GM19099 (cell line): ENCODE data around the gene HDAC4.

Experiments used
- POLR2A ChIP-seq: IDR thresholded peaks from 3 replicates; pipeline ENCODE4 v1.6.1; 2011; ENCODE audit warnings: low read depth; ENCODE audit not compliant: insufficient read length; ENCODE audit errors: extremely low read depth

HDAC4 gene

DNA sequence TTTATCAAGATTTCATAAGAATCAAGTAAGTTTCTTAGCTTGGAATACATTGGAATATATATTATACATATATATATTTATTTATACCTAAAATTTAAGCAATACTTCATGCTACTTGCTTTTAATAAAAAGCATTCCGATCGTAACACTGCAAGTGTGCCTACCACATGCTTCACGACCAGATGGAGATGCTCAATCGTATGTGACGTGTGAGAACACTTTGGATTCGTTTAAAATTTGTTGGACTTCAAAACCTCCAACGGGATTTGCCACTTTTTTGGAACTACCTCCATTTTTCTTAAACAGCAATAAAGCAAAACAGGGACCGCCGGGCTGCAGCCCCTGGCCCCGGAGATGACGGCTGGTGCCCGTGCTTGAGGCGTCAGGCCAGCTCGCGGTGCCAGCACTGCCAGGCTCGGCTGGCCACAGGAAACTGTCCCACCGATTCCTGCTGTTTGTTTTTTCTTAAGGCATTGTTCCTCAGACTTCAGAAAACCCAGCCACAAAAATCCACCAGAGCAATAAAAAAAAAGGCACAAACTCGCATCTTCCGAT, 348.9 kb downstream of the HDAC4 start:
- no peak for TF ChIP-seq POLR2A

DNA sequence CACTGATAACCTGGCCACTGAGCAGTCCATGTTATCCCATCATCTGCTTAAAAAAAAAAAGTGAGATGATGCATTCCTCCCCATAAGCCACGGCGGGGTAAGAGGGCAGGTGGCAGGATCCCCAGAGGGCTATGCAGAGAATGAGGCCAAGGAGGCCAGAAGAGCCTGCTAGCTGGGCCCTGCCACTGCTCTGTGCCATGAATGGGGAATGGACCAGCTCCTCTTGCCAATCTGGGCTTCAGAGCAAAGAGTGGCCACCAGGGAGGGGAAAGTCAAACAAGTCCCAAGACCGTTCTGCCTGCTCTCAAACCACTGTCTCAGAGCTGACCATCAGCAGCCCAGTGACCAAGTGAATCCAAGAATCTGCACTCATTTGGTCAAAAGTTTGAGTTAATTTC, 350.6 kb downstream of the HDAC4 start:
- no peak for TF ChIP-seq POLR2A

DNA sequence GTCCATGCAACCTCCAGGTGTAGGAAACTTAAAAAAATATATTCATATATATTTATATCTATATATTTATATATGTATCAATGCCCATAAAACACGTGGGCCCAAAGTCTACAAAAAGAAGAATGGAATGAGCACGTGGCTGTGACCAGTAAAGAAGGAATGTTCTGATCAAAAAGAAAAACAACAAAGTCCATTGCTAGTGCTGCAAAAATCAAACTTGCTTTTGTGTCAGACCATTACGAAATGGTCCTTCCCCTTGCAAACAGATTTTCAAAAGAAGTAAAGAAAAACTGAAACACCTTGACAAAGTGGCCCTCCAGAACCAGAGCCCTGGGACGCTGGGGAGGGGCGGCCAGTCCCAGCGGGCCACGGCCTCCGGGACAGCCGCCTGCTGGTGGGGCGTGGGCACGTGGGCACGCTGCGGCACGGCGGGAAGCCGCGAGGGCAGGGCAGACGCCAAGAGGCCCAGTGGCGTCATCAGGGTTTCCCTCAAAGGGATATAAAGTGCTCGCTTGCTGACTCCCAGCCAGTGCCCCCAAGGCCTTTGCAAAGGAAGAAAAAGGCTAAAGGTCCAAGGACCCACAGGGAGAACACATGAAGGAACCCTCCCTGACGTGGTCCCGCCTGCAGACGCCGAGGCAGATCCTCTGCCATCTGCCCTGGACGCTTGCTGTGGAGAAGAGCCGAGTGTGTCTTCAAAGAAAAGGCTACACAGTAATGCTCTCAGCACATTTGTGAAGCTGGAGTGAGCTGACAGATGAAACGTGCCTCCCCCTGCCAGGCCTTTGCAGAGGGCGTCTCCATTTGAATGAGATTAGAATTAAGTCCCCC, 351.2 kb downstream of the HDAC4 start:
- TF ChIP-seq POLR2A = no peak

DNA sequence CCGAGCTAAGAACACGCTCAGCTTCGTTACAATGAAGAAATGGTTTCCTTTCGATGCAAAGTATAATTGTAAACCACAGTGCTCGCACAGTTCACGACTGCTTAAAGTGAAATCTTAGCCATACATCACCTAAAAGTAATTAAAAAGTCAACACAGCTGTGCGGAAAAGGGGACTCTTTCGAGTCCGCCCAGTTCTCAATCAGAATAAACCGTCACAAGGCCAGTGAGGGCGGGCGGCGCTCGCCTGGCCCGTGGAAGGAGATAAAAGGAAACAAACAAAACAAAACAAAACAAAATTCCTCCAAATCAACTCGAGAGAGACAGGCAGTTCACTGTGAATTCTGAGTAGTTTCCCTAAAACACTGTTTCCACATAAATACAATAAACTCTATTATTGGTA, 352.1 kb downstream of the HDAC4 start:
- TF ChIP-seq POLR2A = no peak

DNA sequence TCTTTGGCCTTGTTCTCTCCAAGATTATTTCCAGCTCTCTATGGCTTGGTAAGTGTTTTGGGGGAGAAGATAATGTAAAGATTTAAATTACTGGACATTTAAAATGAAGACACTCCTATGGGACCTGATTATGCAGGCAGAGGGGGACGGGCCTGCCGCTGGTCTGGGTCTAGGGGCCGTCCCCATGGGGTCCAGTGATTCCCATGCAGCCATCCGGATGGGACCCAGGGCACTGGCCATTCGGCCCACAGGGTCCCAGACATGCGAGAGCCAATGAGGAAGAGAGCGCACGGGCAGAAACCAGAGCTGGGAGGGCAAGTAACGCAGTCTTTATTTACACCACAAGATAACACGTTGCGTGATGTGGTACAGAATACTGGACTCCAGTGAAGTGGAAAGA, 353.0 kb downstream of the HDAC4 start:
- no peak for TF ChIP-seq POLR2A

DNA sequence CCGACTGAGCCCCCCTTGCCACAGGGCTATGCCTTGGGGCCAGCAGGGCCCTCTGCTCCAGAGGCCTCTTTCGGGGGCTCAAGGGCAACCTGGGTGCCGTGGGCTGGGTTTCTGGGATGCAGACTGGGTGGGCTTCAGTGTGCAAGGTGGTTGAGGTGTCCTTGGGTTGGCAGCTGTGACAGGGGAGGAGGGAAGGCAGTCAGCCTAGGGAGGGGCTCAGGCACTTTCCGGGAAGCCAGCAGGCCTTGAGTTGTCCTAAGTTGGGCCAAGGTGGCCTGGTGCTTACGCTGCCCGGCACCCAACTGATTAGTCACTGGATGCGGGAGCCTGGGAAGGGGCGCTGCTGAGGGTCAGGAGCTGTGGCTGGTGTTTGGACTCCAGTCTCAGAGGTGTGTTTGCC, 353.4 kb downstream of the HDAC4 start:
- no peak for TF ChIP-seq POLR2A

DNA sequence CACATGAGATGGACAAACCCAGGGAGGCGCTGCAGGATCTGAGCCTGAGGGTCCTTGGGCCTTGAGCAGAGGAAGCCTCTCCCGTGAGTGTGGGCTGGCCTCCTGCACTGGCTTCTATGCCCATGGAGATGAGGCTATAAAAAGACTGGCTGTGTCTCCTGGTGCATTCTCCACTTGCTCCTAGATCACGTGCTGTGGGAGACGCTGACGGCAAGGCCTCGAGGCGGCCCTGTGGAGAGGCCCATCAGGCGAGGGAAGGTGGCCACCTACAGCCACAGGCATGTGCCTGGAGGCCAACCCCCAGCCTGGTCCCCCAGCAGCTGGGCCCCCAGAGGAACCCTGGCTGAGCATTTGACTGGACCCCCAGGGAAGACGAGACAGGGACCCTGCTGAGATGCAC, 354.0 kb downstream of the HDAC4 start:
- TF ChIP-seq POLR2A = no peak

DNA sequence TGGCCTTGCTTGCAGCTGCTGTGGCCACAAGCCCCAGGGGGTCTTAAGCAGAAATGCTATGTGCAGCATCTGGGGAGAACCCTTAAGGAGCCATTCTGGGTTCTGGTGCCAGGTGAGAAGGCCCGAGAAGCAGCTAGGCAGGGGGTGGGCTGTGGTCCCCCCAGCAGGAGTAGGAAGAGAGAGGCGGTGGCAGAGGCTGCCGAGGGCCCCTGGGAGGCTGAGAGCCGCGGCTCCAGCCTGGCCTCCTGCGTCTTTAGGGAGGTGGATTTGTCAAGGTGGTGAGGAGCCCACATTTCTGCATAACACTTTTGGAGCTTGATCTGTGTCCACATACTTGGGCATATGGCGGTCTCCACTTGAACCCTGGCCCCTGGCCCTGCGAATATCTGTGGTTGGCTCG, 356.5 kb downstream of the HDAC4 start:
- no peak for TF ChIP-seq POLR2A

DNA sequence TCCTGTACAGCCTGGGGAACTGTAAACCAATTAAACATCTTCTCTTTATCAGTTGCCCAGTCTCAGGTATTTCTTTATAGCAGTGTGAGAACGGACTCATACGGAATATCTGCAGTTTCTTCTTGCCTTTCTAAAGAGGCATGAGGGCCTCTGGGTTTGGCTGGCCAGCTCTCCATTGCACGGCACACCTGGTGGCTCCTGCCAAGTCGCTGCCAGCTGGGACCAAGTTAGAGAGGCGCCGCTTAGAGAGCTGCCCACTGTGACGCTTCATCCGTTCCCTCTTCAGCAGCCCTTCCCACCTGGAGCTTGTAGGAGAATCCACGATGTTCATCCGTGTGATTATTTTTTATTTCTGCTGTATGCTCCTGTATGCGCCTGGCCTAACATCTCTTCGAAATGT, 357.5 kb downstream of the HDAC4 start:
- TF ChIP-seq POLR2A = no peak

DNA sequence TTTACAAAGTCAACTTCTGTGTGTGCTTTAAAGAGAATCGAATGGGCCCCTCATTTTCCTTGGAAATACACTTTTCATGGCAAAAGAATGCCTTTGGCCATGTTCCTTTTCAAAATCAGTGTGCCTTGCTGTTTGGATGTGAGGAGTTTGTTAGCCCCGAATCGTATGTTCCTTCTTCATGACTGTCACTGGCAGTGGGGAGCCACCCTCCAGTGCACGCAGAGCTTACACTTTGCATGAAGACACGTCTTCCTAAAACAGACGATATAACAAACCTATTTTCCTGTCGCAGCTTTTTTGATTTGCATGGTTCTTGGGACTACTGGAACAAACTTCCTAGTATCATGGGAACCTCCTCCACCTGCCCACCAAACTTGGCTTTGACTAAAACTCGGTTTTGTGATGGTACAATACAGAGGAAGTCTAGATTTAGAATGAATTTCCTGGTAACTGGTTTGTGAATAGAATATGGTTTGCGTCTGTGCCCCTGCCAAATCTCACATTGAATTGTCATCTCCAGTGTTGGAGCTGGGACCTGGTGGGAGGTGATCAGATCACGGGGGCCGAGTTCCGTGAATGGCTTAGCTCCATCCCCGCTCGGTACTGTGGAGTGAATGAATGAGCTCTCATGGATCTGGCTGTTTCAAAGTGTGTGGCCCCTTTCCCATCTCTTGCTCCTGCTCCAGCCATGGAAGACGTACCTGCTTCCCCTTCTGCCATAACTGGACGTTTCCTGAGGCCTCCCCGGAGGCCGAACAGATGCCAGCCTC, 358.1 kb downstream of the HDAC4 start:
- TF ChIP-seq POLR2A = no peak

DNA sequence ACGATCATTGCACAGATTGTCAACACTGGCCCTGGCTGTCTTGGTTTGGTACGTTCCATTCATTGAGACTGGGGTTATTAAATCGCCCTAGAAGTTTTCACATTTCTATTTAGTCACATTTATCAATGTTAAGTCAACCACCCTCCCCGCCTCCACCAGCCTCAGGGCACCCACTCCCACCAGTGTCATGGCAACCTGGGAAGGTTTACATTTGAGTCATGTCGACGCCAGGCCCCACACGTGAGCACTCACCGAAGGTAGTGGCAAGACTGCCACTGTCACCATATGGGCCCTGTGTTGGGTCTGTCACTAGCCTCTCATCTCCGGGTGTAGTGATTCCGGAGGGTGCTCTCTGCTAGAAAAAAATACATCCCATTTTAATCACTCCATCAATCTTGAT, 358.8 kb downstream of the HDAC4 start:
- TF ChIP-seq POLR2A = no peak

DNA sequence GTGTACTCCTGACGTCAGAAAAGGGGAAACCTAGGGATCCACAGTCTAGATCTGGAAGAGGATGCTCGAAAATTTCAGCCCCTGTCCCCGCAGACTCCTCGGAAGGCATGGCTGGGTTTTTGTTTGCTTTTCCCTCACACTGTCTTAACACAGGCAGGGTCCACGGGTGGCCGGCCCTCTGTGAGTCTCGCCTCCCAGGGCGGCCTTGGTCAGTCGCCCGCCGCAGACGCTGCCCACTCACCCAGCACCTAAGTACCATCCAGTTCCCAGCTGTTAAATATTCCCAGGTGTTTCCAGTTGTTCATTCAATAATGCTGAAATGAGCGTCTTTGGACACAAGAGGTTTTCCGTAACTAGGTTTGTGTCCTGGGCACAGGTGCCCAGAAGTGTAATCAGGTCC, 359.8 kb downstream of the HDAC4 start:
- no peak for TF ChIP-seq POLR2A

DNA sequence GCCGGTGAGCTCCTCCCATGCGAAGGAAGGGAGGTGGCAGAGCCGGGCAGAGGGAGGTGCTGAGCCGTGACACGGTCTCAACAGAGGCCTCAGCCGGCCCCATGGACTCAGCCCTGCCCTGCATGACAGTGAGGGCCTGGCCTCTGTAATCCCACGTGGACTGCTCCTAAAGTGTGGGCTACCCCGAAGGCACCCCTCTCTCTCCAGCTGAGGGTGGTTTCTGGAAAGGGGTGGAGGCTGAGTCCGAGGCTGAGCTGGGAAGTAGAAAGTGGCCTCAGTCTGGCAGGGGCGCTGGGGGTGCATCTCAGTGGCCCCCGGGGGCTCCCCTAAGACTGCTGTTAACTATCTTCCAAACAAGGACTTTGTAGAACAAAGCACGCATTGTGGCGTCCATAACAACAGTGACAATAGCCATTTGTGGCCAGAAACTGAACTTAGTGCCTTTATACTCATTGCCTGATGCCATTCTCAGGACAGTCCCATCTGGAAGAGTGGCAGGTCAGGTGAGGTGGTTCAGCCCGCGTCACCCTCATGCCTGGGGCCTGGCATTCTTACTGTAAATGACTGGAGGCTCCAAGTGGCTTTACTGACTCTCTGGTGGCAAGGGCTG, 360.6 kb downstream of the HDAC4 start:
- TF ChIP-seq POLR2A = no peak

DNA sequence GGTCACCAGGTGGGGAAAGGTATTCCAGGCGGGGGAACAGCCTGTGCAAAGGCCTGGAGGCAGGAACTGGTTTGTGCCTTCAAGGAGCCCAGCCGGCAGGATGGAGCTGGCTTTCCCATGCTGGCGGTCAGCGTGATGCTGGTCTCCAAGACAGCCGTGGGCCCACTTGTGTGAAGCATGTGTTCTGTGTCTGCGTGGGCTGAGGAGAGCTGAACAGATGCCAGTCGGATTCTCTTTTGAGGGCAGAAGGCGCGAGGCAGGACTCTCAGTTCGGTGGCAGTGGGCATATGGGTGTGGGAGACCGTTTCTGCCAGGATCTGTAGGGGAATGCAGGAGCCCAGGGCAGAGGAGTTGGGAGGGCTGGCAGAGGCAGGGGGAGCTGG, 361.4 kb downstream of the HDAC4 start:
- TF ChIP-seq POLR2A = no peak

DNA sequence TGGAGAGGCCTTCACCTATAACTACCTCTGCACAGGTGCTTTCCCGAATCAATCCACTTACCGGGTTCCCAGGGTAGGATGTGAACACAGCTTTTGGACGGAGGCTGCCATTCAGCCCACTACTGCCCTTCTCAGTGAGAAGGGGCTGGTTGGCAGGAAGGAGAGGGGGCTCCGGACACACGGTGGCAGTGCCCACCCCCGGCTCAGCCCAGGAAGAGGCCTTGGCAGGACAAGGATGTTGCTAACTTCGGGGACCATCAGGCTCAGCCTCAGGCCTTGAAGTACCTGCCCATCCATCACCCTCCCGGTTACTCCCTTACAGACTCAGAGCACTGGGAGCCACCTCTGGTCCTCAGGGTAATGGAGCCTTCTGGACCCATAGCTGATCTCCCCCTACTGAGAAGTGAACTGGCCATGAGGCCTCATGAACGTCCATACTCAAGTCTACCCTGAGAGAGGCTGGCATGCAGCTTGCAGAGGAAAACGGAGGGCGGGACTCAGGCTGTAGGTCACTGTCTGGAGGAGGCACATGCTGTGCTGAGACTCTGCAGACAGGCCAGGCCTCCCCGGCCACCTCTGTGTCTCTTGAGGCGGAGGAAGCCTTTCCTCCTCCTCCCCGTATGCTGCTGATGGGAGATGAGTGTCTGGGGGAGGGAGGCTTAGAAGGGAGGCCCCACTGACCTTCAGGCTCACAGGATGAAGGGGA, 361.9 kb downstream of the HDAC4 start:
- no peak for TF ChIP-seq POLR2A

DNA sequence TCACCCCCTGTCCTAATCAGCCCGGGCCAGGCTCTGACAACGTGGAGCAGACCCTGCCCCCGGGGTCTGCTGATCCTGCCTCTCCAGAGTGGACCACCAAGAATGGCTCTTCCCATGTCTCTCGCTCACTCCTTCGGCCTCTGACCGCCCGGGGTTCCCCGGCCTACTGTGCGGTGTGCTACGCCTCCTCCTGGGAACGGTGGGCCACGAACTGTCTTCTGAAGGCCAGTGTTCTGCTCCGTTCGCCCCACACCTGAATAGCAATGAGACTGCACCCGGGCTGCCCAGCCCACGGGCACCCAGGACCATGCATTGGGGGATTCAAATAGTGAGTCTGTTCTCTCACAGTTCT, 363.3 kb downstream of the HDAC4 start:
- TF ChIP-seq POLR2A = no peak
